Nephron (organoid): ENCODE results near the gene DOC2B.

Experiments
- H3K27ac Mint-ChIP-seq, 3 experiments: 2 replicates each; pipeline ENCODE4 v1.8.0; 2020; ENCODE audit warnings: mixed read lengths in 3 of 3, mild to moderate bottlenecking in 2 of 3, moderate library complexity in 1 of 3
- H3K27me3 Mint-ChIP-seq: 2 replicates; pipeline ENCODE4 v1.8.0; 2021; ENCODE audit warnings: low read depth, mild to moderate bottlenecking, moderate library complexity, mixed read lengths
- H3K36me3 Mint-ChIP-seq: 2 replicates; pipeline ENCODE4 v1.8.0; 2020; ENCODE audit warnings: low read depth, mixed read lengths
- H3K4me1 Mint-ChIP-seq: 2 replicates; pipeline ENCODE4 v1.8.0; 2020; ENCODE audit warnings: mixed read lengths
- H3K4me3 Mint-ChIP-seq, 3 experiments: 2 replicates each; pipeline ENCODE4 v1.8.0; 2020; ENCODE audit warnings: mild to moderate bottlenecking in 3 of 3, mixed read lengths in 3 of 3, moderate library complexity in 2 of 3
- H3K9me3 Mint-ChIP-seq: 2 replicates; pipeline ENCODE4 v1.8.0; 2020; ENCODE audit warnings: mixed read lengths
- CTCF ChIP-seq, 3 experiments: fragments of 200-600 bp; sonication (generic); IDR thresholded peaks; one replicate each; pipeline ENCODE4 v1.5.0; 2021; ENCODE audit warnings: antibody characterized with exemption in 3 of 3; ENCODE audit not compliant: unreplicated experiment in 3 of 3

DOC2B gene

DNA sequence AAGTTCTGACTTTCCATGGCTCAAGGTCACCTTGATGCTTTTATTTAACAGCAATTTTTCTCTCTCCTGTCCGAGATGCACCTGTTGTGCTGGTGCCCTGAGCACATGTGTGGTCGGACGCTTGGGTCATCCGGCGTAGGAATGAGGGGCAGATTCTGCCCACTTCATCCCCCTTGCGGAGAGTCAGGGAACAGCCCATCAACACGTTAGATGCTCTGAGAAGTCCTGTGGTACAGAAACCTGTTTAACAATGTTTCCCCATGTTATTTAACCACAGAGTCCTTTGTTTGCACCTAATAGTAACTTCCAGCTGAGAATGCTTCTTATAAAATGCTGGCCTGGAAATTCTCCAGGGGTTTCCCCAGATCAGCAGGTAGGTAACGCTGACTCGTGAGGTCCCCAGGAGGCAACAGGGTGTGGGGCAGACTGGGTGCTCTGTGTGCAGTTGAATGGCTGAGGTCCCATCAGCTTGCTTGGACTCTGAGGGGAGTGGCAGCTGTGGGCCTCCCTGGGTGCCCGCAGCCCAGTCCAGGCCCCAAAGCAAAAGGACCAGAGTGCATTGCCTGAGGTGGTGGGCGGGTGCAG lies 17.8 kb downstream of the DOC2B start:
- Mint-ChIP-seq H3K4me1 (peaks cover 6% of the 10 kb centered on the region), H3K27ac (peak overlapping the region in 1 of 3 experiments; percentile 68), H3K27me3 (peaks cover 12% of the 10 kb centered on the region), H3K9me3 (no peaks in the 10 kb centered on the region), H3K36me3 (no peaks in the 10 kb centered on the region), H3K4me3 (no peak overlapping the region)
- peak in 2 of 3 experiments; percentile 14 to 33 for TF ChIP-seq CTCF (IDR thresholded peaks at IDR 0.05; ENCODE audit: unreplicated experiment in 3 of 3)

- no peak for TF ChIP-seq CTCF (IDR thresholded peaks at IDR 0.05; ENCODE audit: unreplicated experiment in 3 of 3)
- Mint-ChIP-seq H3K27me3 (peaks cover 12% of the 10 kb centered on the region), H3K36me3 (no peaks in the 10 kb centered on the region), H3K4me1 (peaks cover 6% of the 10 kb centered on the region), H3K27ac (peak overlapping the region in 1 of 3 experiments; percentile 68), H3K4me3 (no peak overlapping the region), H3K9me3 (no peaks in the 10 kb centered on the region)
Measured at GRCh38 chr17:162689-163088, 18.8 kb downstream of the DOC2B start.

- H3K27ac Mint-ChIP-seq, result no peak overlapping the region
- H3K4me3 Mint-ChIP-seq, result no peak overlapping the region
- no peak for TF ChIP-seq CTCF (IDR thresholded peaks at IDR 0.05; ENCODE audit: unreplicated experiment in 3 of 3)
- H3K4me1 Mint-ChIP-seq, result peaks cover 6% of the 10 kb centered on the region
- H3K27me3 Mint-ChIP-seq, result peaks cover 12% of the 10 kb centered on the region
- H3K9me3 Mint-ChIP-seq, result no peaks in the 10 kb centered on the region
- H3K36me3 Mint-ChIP-seq, result no peaks in the 10 kb centered on the region
Measured at GRCh38 chr17:161481-161880, 20.0 kb downstream of the DOC2B start.

- Mint-ChIP-seq H3K27ac (no peak overlapping the region), H3K27me3 (peaks cover 9% of the 10 kb centered on the region), H3K9me3 (no peaks in the 10 kb centered on the region), H3K4me3 (no peak overlapping the region), H3K4me1 (peaks cover 6% of the 10 kb centered on the region), H3K36me3 (peaks cover 2% of the 10 kb centered on the region)
- no peak for TF ChIP-seq CTCF (IDR thresholded peaks at IDR 0.05; ENCODE audit: unreplicated experiment in 3 of 3)
Measured at GRCh38 chr17:160336-160735, 21.1 kb downstream of the DOC2B start.

- H3K4me1 Mint-ChIP-seq, result peaks cover 4% of the 10 kb centered on the region
- no peak overlapping the region for H3K4me3 Mint-ChIP-seq
- peaks cover 4% of the 10 kb centered on the region for H3K36me3 Mint-ChIP-seq
- H3K27ac Mint-ChIP-seq, result no peak overlapping the region
- H3K27me3 Mint-ChIP-seq, result peaks cover 9% of the 10 kb centered on the region
- no peaks in the 10 kb centered on the region for H3K9me3 Mint-ChIP-seq
- TF ChIP-seq CTCF (IDR thresholded peaks at IDR 0.05; ENCODE audit: unreplicated experiment in 3 of 3), result no peak
Measured at GRCh38 chr17:159609-160008, 21.8 kb downstream of the DOC2B start.

GRCh38 chr17:158379-158778 lies 23.1 kb downstream of the DOC2B start:
- no peaks in the 10 kb centered on the region for H3K9me3 Mint-ChIP-seq
- H3K27ac Mint-ChIP-seq, result no peak overlapping the region
- no peak for TF ChIP-seq CTCF (IDR thresholded peaks at IDR 0.05; ENCODE audit: unreplicated experiment in 3 of 3)
- H3K36me3 Mint-ChIP-seq, result peaks cover 8% of the 10 kb centered on the region
- peaks cover 9% of the 10 kb centered on the region for H3K27me3 Mint-ChIP-seq
- no peak overlapping the region for H3K4me3 Mint-ChIP-seq
- peaks cover 5% of the 10 kb centered on the region for H3K4me1 Mint-ChIP-seq
